ENCODE data around the gene FGF18. TPM values are rescaled to one million over a fixed set of nuclear protein-coding genes. Genes with fewer than 3 reads are reported as not detected.

The FGF18 gene
- total and polyA plus RNA-seq, 5 donors, result 1.2 to 4.3 (median 1.6) TPM

GRCh38 chr5:171433352-171433698, 13.9 kb downstream of the FGF18 start:
- H3K9me3 ChIP-seq (ENCODE audit: control insufficient read depth, low read length), result no peaks in the 10 kb centered on the region
- no peak overlapping the region for H3K4me3 ChIP-seq (ENCODE audit: low read length)
- intact Hi-C loops (cut with DNase I), result no loop called here
- ATAC-seq (peak in 1 of 2 donors; percentile 41), DNase-seq (no peak)
- H3K27ac ChIP-seq (ENCODE audit: low read length), result no peak overlapping the region
- 66% methylated on average over 6 of the region's 6 CpGs for WGBS
- H3K4me1 ChIP-seq (ENCODE audit: control insufficient read depth, insufficient read depth, low read length), result no peaks in the 10 kb centered on the region
- no peaks in the 10 kb centered on the region for H3K27me3 ChIP-seq (ENCODE audit: control insufficient read depth, insufficient read depth)

- ATAC-seq, result no peak
- intact Hi-C loops (cut with DNase I), result no loop called here
- no peak for DNase-seq
Measured at GRCh38 chr5:171433982-171434676, 14.7 kb downstream of the FGF18 start.

GRCh38 chr5:171434874-171435273, 15.4 kb downstream of the FGF18 start:
- DNase-seq (no peak), ATAC-seq (no peak)
- Histone ChIP-seq H3K27me3 (ENCODE audit: control insufficient read depth, insufficient read depth) (no peaks in the 10 kb centered on the region), H3K4me3 (ENCODE audit: low read length) (no peak overlapping the region), H3K4me1 (ENCODE audit: control insufficient read depth, insufficient read depth, low read length) (no peaks in the 10 kb centered on the region), H3K27ac (ENCODE audit: low read length) (no peak overlapping the region), H3K9me3 (ENCODE audit: control insufficient read depth, low read length) (no peaks in the 10 kb centered on the region)
- WGBS, result 97% methylated on average over 4 of the region's 4 CpGs
- intact Hi-C loops (cut with DNase I), result no loop called here

More at GRCh38 chr5:171433982-171434676, 14.7 kb downstream of the FGF18 start:
- Histone ChIP-seq H3K4me3 (ENCODE audit: low read length) (no peak overlapping the region), H3K27me3 (ENCODE audit: control insufficient read depth, insufficient read depth) (no peaks in the 10 kb centered on the region), H3K27ac (ENCODE audit: low read length) (no peak overlapping the region), H3K9me3 (ENCODE audit: control insufficient read depth, low read length) (no peaks in the 10 kb centered on the region), H3K4me1 (ENCODE audit: control insufficient read depth, insufficient read depth, low read length) (no peaks in the 10 kb centered on the region)
- WGBS, result 90% methylated on average over 5 of the region's 5 CpGs

GRCh38 chr5:171435908-171436307, 16.5 kb downstream of the FGF18 start:
- no peaks in the 10 kb centered on the region for H3K9me3 ChIP-seq (ENCODE audit: control insufficient read depth, low read length)
- intact Hi-C loops (cut with DNase I), result no loop called here
- H3K4me3 ChIP-seq (ENCODE audit: low read length), result no peak overlapping the region
- no peaks in the 10 kb centered on the region for H3K27me3 ChIP-seq (ENCODE audit: control insufficient read depth, insufficient read depth)
- ATAC-seq, result no peak
- H3K27ac ChIP-seq (ENCODE audit: low read length), result no peak overlapping the region
- H3K4me1 ChIP-seq (ENCODE audit: control insufficient read depth, insufficient read depth, low read length), result peaks cover 2% of the 10 kb centered on the region
- WGBS, result 95% methylated on average over 20 of the region's 20 CpGs
- no peak for DNase-seq

GRCh38 chr5:171436804-171437285, 17.4 kb downstream of the FGF18 start:
- H3K4me3 ChIP-seq (ENCODE audit: low read length), result no peak overlapping the region
- ATAC-seq (no peak), DNase-seq (no peak)
- peaks cover 2% of the 10 kb centered on the region for H3K4me1 ChIP-seq (ENCODE audit: control insufficient read depth, insufficient read depth, low read length)
- intact Hi-C loops (cut with DNase I), result no loop called here
- no peaks in the 10 kb centered on the region for H3K27me3 ChIP-seq (ENCODE audit: control insufficient read depth, insufficient read depth)
- WGBS, result 88% methylated on average over 13 of the region's 13 CpGs
- no peaks in the 10 kb centered on the region for H3K9me3 ChIP-seq (ENCODE audit: control insufficient read depth, low read length)
- no peak overlapping the region for H3K27ac ChIP-seq (ENCODE audit: low read length)

GRCh38 chr5:171437286-171437821, 17.9 kb downstream of the FGF18 start:
- peaks cover 2% of the 10 kb centered on the region for H3K4me1 ChIP-seq (ENCODE audit: control insufficient read depth, insufficient read depth, low read length)
- no peak overlapping the region for H3K4me3 ChIP-seq (ENCODE audit: low read length)
- no peaks in the 10 kb centered on the region for H3K9me3 ChIP-seq (ENCODE audit: control insufficient read depth, low read length)
- WGBS, result 77% methylated on average over 14 of the region's 14 CpGs
- H3K27me3 ChIP-seq (ENCODE audit: control insufficient read depth, insufficient read depth), result no peaks in the 10 kb centered on the region
- no peak overlapping the region for H3K27ac ChIP-seq (ENCODE audit: low read length)
- no peak for DNase-seq
- intact Hi-C loops (cut with DNase I), result no loop called here
- ATAC-seq, result no peak

GRCh38 chr5:171438738-171439137, 19.3 kb downstream of the FGF18 start:
- WGBS, result 79% methylated on average over 4 of the region's 4 CpGs
- ATAC-seq (no peak), DNase-seq (no peak)
- intact Hi-C loops (cut with DNase I), result no loop called here
- no peaks in the 10 kb centered on the region for H3K9me3 ChIP-seq (ENCODE audit: control insufficient read depth, low read length)
- H3K4me1 ChIP-seq (ENCODE audit: control insufficient read depth, insufficient read depth, low read length), result peaks cover 4% of the 10 kb centered on the region
- H3K27me3 ChIP-seq (ENCODE audit: control insufficient read depth, insufficient read depth), result no peaks in the 10 kb centered on the region
- no peak overlapping the region for H3K4me3 ChIP-seq (ENCODE audit: low read length)
- no peak overlapping the region for H3K27ac ChIP-seq (ENCODE audit: low read length)

GRCh38 chr5:171441246-171441791, 21.9 kb downstream of the FGF18 start:
- ATAC-seq (peak in 1 of 2 donors; percentile 44), DNase-seq (no peak)
- Histone ChIP-seq H3K27me3 (ENCODE audit: control insufficient read depth, insufficient read depth) (no peaks in the 10 kb centered on the region), H3K4me3 (ENCODE audit: low read length) (no peak overlapping the region), H3K9me3 (ENCODE audit: control insufficient read depth, low read length) (no peaks in the 10 kb centered on the region), H3K4me1 (ENCODE audit: control insufficient read depth, insufficient read depth, low read length) (peaks cover 4% of the 10 kb centered on the region), H3K27ac (ENCODE audit: low read length) (peak overlapping the region; percentile 26)
- WGBS, result 71% methylated on average over 14 of the region's 14 CpGs
- intact Hi-C loops (cut with DNase I), result no loop called here

- no peak overlapping the region for H3K27ac ChIP-seq (ENCODE audit: low read length)
- peaks cover 4% of the 10 kb centered on the region for H3K4me1 ChIP-seq (ENCODE audit: control insufficient read depth, insufficient read depth, low read length)
- WGBS, result 43% methylated on average over 13 of the region's 13 CpGs
- H3K9me3 ChIP-seq (ENCODE audit: control insufficient read depth, low read length), result no peaks in the 10 kb centered on the region
- intact Hi-C loops (cut with DNase I), result no loop called here
- ATAC-seq (peak in 1 of 2 donors; percentile 20), DNase-seq (peak; percentile 48 to 83 (median 77))
- no peaks in the 10 kb centered on the region for H3K27me3 ChIP-seq (ENCODE audit: control insufficient read depth, insufficient read depth)
- no peak overlapping the region for H3K4me3 ChIP-seq (ENCODE audit: low read length)
Measured at GRCh38 chr5:171442287-171443042, 23.0 kb downstream of the FGF18 start.

- DNase-seq, result no peak
- WGBS, result 92% methylated on average over 12 of the region's 12 CpGs
- intact Hi-C loops (cut with DNase I), result no loop called here
- Histone ChIP-seq H3K9me3 (ENCODE audit: control insufficient read depth, low read length) (no peaks in the 10 kb centered on the region), H3K27me3 (ENCODE audit: control insufficient read depth, insufficient read depth) (no peaks in the 10 kb centered on the region), H3K4me1 (ENCODE audit: control insufficient read depth, insufficient read depth, low read length) (peaks cover 4% of the 10 kb centered on the region), H3K27ac (ENCODE audit: low read length) (no peak overlapping the region), H3K4me3 (ENCODE audit: low read length) (no peak overlapping the region)
- ATAC-seq, result no peak
Measured at GRCh38 chr5:171444582-171444981, 25.1 kb downstream of the FGF18 start.

Measured in right cardiac atrium (tissue), 5 donors.